ENCODE results near the gene GPX4.
A peak's percentile ranks its signal among the peaks of the same experiment; 100 is the strongest.

GPX4 gene

DNA sequence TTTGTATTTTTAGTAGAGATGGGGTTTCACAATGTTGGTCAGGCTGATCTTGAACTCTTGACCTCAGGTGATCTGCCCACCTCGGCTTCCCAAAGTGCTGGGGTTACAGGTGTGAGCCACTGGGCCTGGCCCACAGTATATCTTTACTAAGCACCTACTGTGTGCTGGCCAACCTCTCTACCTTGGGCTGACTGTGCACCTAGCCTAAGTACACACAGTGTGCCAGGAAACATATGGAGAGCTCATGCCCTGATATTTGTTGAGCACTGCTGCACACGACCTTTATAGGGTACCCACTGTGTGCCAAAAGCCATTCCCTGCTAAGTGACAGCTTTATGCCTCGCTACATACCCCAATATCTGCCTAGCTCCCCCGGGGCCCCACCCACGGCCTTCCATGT is 43.1 kb upstream of the GPX4 start:
- TF ChIP-seq, protein P1, sequence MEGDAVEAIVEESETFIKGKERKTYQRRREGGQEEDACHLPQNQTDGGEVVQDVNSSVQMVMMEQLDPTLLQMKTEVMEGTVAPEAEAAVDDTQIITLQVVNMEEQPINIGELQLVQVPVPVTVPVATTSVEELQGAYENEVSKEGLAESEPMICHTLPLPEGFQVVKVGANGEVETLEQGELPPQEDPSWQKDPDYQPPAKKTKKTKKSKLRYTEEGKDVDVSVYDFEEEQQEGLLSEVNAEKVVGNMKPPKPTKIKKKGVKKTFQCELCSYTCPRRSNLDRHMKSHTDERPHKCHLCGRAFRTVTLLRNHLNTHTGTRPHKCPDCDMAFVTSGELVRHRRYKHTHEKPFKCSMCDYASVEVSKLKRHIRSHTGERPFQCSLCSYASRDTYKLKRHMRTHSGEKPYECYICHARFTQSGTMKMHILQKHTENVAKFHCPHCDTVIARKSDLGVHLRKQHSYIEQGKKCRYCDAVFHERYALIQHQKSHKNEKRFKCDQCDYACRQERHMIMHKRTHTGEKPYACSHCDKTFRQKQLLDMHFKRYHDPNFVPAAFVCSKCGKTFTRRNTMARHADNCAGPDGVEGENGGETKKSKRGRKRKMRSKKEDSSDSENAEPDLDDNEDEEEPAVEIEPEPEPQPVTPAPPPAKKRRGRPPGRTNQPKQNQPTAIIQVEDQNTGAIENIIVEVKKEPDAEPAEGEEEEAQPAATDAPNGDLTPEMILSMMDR (IDR thresholded peaks at IDR 0.05): no peak
- DNase-seq (ENCODE audit: low spot score): no peak
- no peak overlapping the region for H3K27ac ChIP-seq
- H3K4me3 ChIP-seq: no peak overlapping the region

DNA sequence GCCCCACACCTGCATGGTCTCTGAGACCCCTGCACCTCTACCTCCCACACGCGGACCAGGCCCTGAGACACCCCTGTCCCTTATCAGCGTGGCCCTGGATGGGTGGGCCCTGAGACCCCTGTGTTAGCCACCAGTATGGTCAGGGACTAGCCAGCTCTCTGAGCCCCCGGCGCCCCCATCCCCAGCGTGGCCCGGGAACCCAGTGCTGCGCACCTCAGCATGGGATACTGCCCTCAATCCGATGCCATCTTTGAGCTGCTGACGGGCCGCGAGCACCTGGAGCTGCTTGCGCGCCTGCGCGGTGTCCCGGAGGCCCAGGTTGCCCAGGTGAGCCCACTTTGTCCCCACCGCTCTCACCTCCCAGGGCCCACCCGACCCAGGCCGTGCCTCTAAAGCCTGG is 41.8 kb upstream of the GPX4 start:
- Histone ChIP-seq H3K27ac (no peak overlapping the region), H3K4me3 (no peak overlapping the region)
- TF ChIP-seq, protein P1 (IDR thresholded peaks at IDR 0.05): no peak
- no peak for DNase-seq (ENCODE audit: low spot score)

DNA sequence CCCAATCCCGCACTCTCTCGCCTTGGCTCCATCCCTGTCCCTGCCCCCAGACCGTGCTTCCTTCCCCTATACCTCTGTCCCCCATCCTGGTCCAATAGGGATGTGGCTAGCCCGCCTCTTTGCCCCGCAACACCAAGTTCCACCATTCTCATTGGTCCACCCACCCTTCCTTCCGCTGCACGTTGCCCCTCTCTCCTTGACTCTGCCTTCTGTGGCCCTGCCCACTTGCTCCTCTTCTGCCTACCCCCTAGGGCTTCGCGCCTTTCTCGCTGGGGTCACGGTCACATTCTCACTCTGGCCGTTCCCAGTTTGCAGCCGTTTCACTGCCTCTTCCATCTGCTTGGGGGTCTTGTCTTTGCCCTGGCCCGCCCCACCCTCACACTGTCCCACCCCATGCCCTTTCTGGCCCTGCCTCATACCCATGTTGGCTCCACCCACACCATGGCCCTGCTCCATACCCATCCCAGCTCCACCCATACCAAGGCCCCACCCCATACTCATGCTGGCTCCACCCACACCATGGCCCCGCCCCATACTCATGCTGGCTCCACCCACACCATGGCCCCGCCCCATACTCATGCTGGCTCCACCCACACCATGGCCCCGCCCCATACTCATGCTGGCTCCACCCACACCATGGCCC is 41.3 kb upstream of the GPX4 start:
- Histone ChIP-seq H3K27ac (no peak overlapping the region), H3K4me3 (no peak overlapping the region)
- TF ChIP-seq, protein P1 (IDR thresholded peaks at IDR 0.05): no peak
- DNase-seq (ENCODE audit: low spot score): no peak

DNA sequence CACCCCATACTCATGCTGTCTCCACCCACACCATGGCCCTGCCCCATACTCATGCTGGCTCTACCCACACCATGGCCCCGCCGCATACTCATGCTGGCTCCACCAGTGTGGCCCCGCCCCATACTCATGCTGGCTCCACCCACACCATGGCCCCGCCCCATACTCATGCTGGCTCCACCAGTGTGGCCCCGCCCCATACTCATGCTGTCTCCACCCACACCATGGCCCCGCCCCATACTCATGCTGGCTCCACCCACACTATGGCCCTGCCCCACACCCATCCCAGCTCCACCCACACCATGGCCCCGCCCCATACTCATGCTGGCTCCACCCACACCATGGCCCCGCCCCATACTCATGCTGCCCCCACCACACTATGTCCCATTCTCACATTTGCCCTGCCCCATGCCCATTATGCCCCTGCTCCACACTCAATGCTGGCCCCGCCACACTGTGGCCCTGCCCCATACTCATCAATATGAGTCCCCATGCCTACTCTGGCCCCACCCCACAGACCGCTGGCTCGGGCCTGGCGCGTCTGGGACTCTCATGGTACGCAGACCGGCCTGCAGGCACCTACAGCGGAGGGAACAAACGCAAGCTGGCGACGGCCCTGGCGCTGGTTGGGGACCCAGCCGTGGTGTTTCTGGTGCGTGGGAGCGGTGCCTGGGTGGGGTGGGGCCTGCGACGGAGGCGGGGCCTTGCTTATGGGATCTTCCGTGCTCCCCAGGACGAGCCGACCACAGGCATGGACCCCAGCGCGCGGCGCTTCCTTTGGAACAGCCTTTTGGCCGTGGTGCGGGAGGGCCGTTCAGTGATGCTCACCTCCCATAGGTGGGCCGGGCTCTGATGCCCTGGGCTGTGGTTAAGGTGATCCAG is 40.5 kb upstream of the GPX4 start:
- no peak for DNase-seq (ENCODE audit: low spot score)
- TF ChIP-seq, protein P1 (IDR thresholded peaks at IDR 0.05): no peak
- H3K4me3 ChIP-seq: no peak overlapping the region
- H3K27ac ChIP-seq: no peak overlapping the region

DNA sequence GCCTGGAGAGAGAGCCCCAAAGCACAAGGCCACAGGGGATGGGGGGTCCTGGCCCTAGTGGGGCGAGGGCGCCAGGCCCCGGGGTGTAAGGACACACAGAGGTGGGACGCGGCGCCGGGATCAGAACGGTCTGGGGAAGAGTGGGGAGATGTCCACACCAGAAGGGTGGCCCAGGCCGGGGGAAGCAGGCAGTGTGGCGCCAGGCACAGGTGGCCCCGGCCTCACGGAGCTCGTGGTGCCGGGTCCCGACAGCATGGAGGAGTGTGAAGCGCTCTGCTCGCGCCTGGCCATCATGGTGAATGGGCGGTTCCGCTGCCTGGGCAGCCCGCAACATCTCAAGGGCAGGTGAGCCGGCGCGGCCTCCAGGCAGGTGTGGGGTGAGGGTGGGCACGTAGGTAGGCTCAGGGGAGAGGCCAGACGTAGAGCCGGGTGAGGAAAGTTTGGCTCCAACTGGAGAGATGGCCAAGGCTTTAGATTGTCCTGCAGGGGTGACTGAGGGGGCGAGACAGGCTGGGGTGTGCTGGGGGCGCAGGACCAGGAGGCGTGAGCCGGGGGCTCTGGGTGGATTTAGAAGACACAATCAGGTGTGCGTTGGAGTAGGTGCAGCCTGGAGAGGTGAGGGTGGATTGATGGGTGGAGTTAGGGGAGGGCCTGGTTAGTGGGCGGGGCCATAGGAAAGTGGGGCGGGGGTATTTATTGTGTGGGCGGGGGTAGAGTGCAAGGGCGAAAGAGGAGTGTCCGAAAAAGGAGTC is 39.7 kb upstream of the GPX4 start:
- H3K27ac ChIP-seq: no peak overlapping the region
- TF ChIP-seq, protein P1 (IDR thresholded peaks at IDR 0.05): no peak
- no peak for DNase-seq (ENCODE audit: low spot score)
- H3K4me3 ChIP-seq: no peak overlapping the region

DNA sequence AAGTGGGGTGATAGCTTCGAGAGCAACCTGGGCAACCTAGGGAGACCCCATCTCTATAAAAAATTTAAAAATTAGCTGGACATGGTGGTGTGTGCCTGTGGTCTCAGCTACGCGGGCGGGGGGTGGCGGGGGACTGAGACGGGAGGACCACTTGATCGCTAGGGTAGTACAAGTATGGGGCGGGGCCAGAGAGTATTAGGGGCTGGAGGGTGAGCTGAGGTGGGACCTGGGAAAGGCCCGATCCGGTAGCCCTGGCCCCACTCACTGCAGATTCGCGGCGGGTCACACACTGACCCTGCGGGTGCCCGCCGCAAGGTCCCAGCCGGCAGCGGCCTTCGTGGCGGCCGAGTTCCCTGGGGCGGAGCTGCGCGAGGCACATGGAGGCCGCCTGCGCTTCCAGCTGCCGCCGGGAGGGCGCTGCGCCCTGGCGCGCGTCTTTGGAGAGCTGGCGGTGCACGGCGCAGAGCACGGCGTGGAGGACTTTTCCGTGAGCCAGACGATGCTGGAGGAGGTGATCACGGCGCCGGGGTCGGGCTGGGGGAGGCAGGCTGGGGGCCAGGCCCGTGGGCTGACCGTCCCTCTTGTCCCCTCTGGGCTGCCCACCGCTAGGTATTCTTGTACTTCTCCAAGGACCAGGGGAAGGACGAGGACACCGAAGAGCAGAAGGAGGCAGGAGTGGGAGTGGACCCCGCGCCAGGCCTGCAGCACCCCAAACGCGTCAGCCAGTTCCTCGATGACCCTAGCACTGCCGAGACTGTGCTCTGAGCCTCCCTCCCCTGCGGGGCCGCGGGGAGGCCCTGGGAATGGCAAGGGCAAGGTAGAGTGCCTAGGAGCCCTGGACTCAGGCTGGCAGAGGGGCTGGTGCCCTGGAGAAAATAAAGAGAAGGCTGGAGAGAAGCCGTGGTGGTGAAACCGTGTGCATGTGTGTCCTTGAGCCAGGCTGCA is 38.9 kb upstream of the GPX4 start:
- H3K4me3 ChIP-seq: peak overlapping the region; percentile 40
- TF ChIP-seq, protein P1 (IDR thresholded peaks at IDR 0.05): peak; percentile 83
- H3K27ac ChIP-seq: no peak overlapping the region
- DNase-seq (ENCODE audit: low spot score): no peak
